ENCODE measurements around the gene PHACTR1. TPM values are rescaled to one million over a fixed set of nuclear protein-coding genes. Genes with fewer than 3 reads are reported as not detected.
A peak's percentile ranks its signal among the peaks of the same experiment; 100 is the strongest.
"Not testable (repeated sequence)": the region's sequence is repeated elsewhere in the genome, so short reads cannot be mapped to it uniquely, and the experiment has no call there.

The PHACTR1 gene
- total and polyA plus RNA-seq, 5 experiments from 2014 or later = 0.07 to 3.0 (median 0.70) TPM

- H3K27me3 Mint-ChIP-seq = peaks cover 0 to 5% (median 2%) of the 10 kb centered on the region in 5 donors
- no peak for ATAC-seq
- H3K9me3 Mint-ChIP-seq = peaks cover 0 to 20% (median 6%) of the 10 kb centered on the region in 9 donors
- DNase-seq = no peak
- H3K4me1 Mint-ChIP-seq = no peaks in the 10 kb centered on the region
- no peak overlapping the region for H3K4me3 Mint-ChIP-seq
- POLR2A ChIA-PET = no interaction called here
- H3K27ac Mint-ChIP-seq = no peak overlapping the region
- peaks cover 0 to 8% (median 7%) of the 10 kb centered on the region in 3 donors for H3K36me3 Mint-ChIP-seq
These were observed 524.8 kb downstream of the PHACTR1 start for GRCh38 chr6:13241364-13241763.

DNA sequence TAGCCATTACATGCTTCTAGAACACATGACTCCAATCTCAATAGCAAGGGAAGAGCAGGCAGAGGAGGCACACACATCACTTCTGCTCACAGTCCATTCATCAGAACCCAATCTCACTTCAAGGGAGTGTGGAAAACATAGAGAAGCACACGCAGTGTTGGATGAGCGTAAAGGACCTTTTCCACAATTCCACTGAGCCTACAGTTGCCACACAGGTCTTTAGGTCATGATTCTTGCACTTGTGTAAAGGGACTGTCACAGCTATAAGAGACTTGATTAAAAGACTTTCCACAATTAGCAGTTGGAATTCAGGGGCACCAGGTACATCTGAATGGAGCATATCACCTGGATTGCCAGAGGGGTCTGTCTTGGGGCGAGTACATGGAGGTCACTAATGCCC is 525.6 kb downstream of the PHACTR1 start:
- POLR2A ChIA-PET = no interaction called here
- H3K27ac Mint-ChIP-seq = no peak overlapping the region
- H3K27me3 Mint-ChIP-seq = peaks cover 0 to 5% (median 2%) of the 10 kb centered on the region in 5 donors
- no peaks in the 10 kb centered on the region for H3K4me1 Mint-ChIP-seq
- H3K36me3 Mint-ChIP-seq = peaks cover 0 to 8% (median 7%) of the 10 kb centered on the region in 3 donors
- H3K9me3 Mint-ChIP-seq = peaks cover 0 to 20% (median 6%) of the 10 kb centered on the region in 9 donors
- H3K4me3 Mint-ChIP-seq = no peak overlapping the region
- no peak for DNase-seq
- no peak for ATAC-seq

DNA sequence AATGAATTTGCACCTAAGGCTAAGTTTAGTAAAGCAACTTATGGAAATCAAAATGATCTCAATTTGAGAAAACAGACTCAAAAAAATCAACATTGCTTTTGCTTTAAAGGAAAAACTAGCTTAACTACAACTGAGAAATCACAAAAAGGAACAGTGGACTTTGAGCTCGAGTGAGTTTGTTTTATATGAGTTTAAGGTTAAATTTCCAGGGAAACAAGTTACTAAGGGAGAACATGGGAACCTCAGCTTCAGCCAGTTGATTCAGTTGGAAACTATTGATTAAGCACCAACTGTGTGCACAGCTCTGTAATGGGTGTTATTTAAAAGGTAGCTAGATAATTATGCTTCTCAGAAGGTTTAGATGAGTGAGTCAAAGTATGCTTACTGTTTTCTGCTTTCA is 526.0 kb downstream of the PHACTR1 start:
- peaks cover 0 to 5% (median 2%) of the 10 kb centered on the region in 5 donors for H3K27me3 Mint-ChIP-seq
- no peaks in the 10 kb centered on the region for H3K4me1 Mint-ChIP-seq
- peaks cover 0 to 8% (median 7%) of the 10 kb centered on the region in 3 donors for H3K36me3 Mint-ChIP-seq
- no peak overlapping the region for H3K27ac Mint-ChIP-seq
- no peak overlapping the region for H3K4me3 Mint-ChIP-seq
- POLR2A ChIA-PET = no interaction called here
- DNase-seq (no peak), ATAC-seq (no peak)
- H3K9me3 Mint-ChIP-seq = peaks cover 0 to 20% (median 6%) of the 10 kb centered on the region in 9 donors

GRCh38 chr6:13243033-13243432 is 526.5 kb downstream of the PHACTR1 start:
- H3K4me1 Mint-ChIP-seq = peaks cover 0 to under 1% (median 0%) of the 10 kb centered on the region in 4 donors
- no peak overlapping the region for H3K27ac Mint-ChIP-seq
- DNase-seq (no peak), ATAC-seq (no peak)
- H3K27me3 Mint-ChIP-seq = peaks cover 0 to 6% (median 2%) of the 10 kb centered on the region in 5 donors
- POLR2A ChIA-PET = no interaction called here
- peaks cover 0 to 20% (median 6%) of the 10 kb centered on the region in 9 donors for H3K9me3 Mint-ChIP-seq
- no peak overlapping the region for H3K4me3 Mint-ChIP-seq
- H3K36me3 Mint-ChIP-seq = peaks cover 0 to 8% (median 8%) of the 10 kb centered on the region in 3 donors

DNA sequence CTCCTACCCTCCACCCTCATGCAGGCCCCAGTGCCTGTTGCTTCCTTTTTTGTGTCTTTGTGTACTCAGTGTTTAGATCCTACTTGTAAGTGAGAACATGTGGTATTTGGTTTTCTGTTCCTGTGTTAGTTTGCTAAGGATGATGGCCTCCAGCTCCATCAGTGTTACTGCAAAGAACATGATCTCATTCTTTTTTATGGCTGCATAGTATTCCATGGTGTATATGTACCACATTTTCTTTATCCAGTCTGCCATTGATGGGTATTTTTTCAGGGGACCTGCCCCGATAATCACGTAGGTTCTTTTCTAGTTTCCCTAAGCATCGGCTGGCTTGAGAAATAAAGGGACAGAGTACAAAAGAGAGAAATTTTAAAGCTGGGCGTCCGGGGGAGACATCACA is 527.2 kb downstream of the PHACTR1 start:
- H3K4me3 Mint-ChIP-seq, ATAC-seq, H3K27me3 Mint-ChIP-seq, H3K4me1 Mint-ChIP-seq, DNase-seq, H3K27ac Mint-ChIP-seq, POLR2A ChIA-PET: not testable (repeated sequence)
- peaks cover 0 to 12% (median 8%) of the 10 kb centered on the region in 3 donors for H3K36me3 Mint-ChIP-seq
- peaks cover 0 to 20% (median 6%) of the 10 kb centered on the region in 9 donors for H3K9me3 Mint-ChIP-seq

DNA sequence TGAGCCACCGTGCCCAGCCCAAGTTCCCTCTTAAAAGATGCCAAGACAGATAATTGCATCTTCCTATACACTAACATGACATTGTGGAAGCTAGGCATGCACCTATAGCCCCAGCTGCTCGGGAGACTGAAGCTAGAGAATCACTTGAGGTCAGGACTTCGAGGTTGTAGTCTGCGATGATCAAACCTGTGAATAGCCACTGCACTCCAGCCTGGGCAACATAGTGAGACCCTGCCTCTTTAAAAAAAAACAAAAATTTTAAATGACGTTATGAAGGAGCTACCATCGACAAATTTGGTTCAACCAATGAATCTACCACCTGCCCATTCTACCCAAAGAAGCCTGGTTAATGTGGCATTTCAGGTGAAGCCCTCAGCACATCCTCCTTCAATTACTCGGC is 531.1 kb downstream of the PHACTR1 start:
- Mint-ChIP-seq H3K9me3 (peaks cover 0 to 20% (median 6%) of the 10 kb centered on the region in 9 donors), H3K27me3 (peaks cover 0 to 14% (median 3%) of the 10 kb centered on the region in 5 donors), H3K36me3 (peaks cover 0 to 12% (median 8%) of the 10 kb centered on the region in 3 donors), H3K4me3 (no peak overlapping the region), H3K27ac (no peak overlapping the region), H3K4me1 (peaks cover 0 to 2% (median 0%) of the 10 kb centered on the region in 4 donors)
- ATAC-seq (no peak), DNase-seq (no peak)
- POLR2A ChIA-PET = no interaction called here

- peaks cover 0 to 12% (median 8%) of the 10 kb centered on the region in 3 donors for H3K36me3 Mint-ChIP-seq
- H3K4me3 Mint-ChIP-seq = no peak overlapping the region
- ATAC-seq (no peak), DNase-seq (no peak)
- peaks cover 0 to 14% (median 3%) of the 10 kb centered on the region in 5 donors for H3K27me3 Mint-ChIP-seq
- peaks cover 0 to 20% (median 6%) of the 10 kb centered on the region in 9 donors for H3K9me3 Mint-ChIP-seq
- POLR2A ChIA-PET = no interaction called here
- peaks cover 0 to 2% (median under 1%) of the 10 kb centered on the region in 4 donors for H3K4me1 Mint-ChIP-seq
- H3K27ac Mint-ChIP-seq = no peak overlapping the region
These were observed 531.5 kb downstream of the PHACTR1 start for GRCh38 chr6:13248053-13248452.

GRCh38 chr6:13248584-13248985 is 532.0 kb downstream of the PHACTR1 start:
- DNase-seq (no peak), ATAC-seq (no peak)
- H3K4me1 Mint-ChIP-seq = peaks cover 0 to 7% (median under 1%) of the 10 kb centered on the region in 4 donors
- POLR2A ChIA-PET = no interaction called here
- H3K27me3 Mint-ChIP-seq = peaks cover 0 to 14% (median 3%) of the 10 kb centered on the region in 5 donors
- H3K27ac Mint-ChIP-seq = no peak overlapping the region
- no peak overlapping the region for H3K4me3 Mint-ChIP-seq
- H3K36me3 Mint-ChIP-seq = peaks cover 0 to 12% (median 8%) of the 10 kb centered on the region in 3 donors
- peaks cover 0 to 19% (median 6%) of the 10 kb centered on the region in 9 donors for H3K9me3 Mint-ChIP-seq

DNA sequence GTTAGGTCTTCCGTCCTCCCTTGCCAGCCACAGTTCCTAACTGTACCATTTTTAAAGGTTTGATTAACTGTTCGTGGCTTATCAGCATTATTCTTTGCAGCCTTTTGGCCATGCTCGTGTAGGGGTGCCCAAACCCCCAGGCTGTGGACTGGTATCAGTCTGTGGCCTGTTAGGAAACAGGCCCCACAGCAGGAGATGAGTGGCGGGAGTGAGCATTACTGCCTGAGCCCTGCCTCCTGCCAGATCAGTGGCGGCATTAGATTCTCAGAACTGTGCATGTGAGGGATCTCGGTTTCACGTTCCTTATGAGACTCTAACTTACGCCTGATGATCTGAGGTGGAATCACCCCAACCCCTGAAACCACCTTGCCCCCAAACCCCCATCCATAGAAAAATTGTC is 532.4 kb downstream of the PHACTR1 start:
- H3K36me3 Mint-ChIP-seq = peaks cover 0 to 8% (median 4%) of the 10 kb centered on the region in 3 donors
- H3K4me3 Mint-ChIP-seq = no peak overlapping the region
- peaks cover 0 to 9% (median under 1%) of the 10 kb centered on the region in 4 donors for H3K4me1 Mint-ChIP-seq
- H3K27me3 Mint-ChIP-seq = peaks cover 0 to 10% (median 3%) of the 10 kb centered on the region in 5 donors
- DNase-seq (no peak), ATAC-seq (no peak)
- H3K9me3 Mint-ChIP-seq = peaks cover 0 to 15% (median 4%) of the 10 kb centered on the region in 9 donors
- no peak overlapping the region for H3K27ac Mint-ChIP-seq
- POLR2A ChIA-PET = no interaction called here

GRCh38 chr6:13249817-13250216 is 533.2 kb downstream of the PHACTR1 start:
- H3K27me3 Mint-ChIP-seq = peaks cover 0 to 9% (median 3%) of the 10 kb centered on the region in 5 donors

DNA sequence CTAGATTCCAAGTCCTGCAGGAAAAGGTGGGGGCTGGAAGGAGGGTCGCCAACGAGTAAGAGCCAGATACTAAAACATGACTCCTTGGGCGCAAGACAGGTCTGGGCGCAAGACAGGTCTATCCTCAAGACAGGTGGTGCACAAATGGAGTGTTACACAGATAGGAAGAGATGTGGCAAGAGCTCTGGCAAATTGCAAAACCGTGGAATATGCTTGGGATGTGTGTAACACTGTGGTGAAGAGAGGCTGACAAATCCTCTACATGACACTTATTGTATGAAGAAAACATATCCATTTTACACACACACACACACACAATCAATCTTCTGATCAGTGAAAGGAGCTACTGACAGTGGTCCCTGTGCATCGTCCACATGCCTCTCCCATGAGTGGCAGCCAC is 534.1 kb downstream of the PHACTR1 start:
- ATAC-seq = no peak
- no peak for DNase-seq
- Mint-ChIP-seq H3K27ac (no peak overlapping the region), H3K9me3 (peaks cover 0 to 3% (median 0%) of the 10 kb centered on the region in 9 donors), H3K27me3 (peaks cover 0 to 9% (median 3%) of the 10 kb centered on the region in 5 donors), H3K4me1 (peaks cover 0 to 9% (median under 1%) of the 10 kb centered on the region in 4 donors), H3K4me3 (no peak overlapping the region), H3K36me3 (peaks cover 0 to 5% (median 0%) of the 10 kb centered on the region in 3 donors)
- POLR2A ChIA-PET = no interaction called here

More at GRCh38 chr6:13249817-13250216, 533.2 kb downstream of the PHACTR1 start:
- DNase-seq (no peak), ATAC-seq (no peak)
- POLR2A ChIA-PET = no interaction called here
- peaks cover 0 to 9% (median under 1%) of the 10 kb centered on the region in 4 donors for H3K4me1 Mint-ChIP-seq
- H3K9me3 Mint-ChIP-seq = peaks cover 0 to 8% (median 0%) of the 10 kb centered on the region in 9 donors
- no peak overlapping the region for H3K27ac Mint-ChIP-seq
- H3K36me3 Mint-ChIP-seq = peaks cover 0 to 5% (median 0%) of the 10 kb centered on the region in 3 donors
- H3K4me3 Mint-ChIP-seq = no peak overlapping the region

DNA sequence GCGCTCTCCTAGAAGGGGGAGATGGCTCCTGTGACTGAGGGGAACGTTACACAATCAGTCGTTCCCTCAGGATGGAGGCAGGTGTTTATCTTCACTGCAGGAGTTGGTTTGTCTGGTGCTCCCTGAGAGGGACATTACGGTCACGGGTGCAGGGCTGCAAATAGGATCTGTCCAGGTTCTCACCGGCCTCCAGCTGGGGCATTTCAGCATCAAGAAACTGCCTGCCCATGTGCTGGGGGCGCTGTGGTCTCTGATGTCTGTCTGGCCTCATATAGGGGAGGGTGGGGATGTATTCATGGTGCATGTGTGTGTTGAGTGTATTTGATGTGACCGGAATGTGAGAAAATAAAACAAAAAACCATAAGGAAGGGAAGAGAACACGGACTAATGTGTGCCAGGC is 534.7 kb downstream of the PHACTR1 start:
- H3K4me3 Mint-ChIP-seq = no peak overlapping the region

DNA sequence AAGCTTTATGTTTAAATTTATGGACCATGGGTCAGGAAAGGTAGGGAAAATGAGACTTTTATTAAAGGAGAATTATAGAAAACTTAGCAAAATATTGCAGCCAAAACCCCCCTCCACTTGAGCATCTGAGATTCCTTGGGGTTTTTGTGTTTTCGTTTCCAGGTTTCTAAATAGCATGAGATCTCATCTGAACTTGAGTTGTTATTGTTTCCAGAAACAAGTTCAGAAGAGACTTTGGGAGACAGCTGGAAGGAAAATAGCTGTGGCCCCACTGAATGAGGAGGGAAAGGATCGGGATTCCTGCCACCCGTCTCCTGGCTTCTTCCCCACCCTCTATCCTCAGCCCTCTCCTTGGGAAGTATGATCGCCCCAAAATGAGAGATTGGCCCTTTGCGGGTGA is 536.2 kb downstream of the PHACTR1 start:
- DNase-seq (no peak), ATAC-seq (no peak)
- Mint-ChIP-seq H3K4me3 (no peak overlapping the region), H3K27me3 (peaks cover 0 to 9% (median 3%) of the 10 kb centered on the region in 5 donors), H3K36me3 (peaks cover 0 to 10% (median 0%) of the 10 kb centered on the region in 3 donors), H3K4me1 (peaks cover 0 to 24% (median under 1%) of the 10 kb centered on the region in 4 donors), H3K27ac (no peak overlapping the region), H3K9me3 (peaks cover 0 to 16% (median 5%) of the 10 kb centered on the region in 9 donors)
- POLR2A ChIA-PET = no interaction called here

More for the DNA sequence above, 534.7 kb downstream of the PHACTR1 start:
- Mint-ChIP-seq H3K36me3 (peaks cover 0 to 5% (median 0%) of the 10 kb centered on the region in 3 donors), H3K4me1 (peaks cover 0 to 10% (median under 1%) of the 10 kb centered on the region in 4 donors), H3K27ac (peak overlapping the region in 1 of 10 donors; percentile 9), H3K27me3 (peaks cover 0 to 9% (median 3%) of the 10 kb centered on the region in 5 donors), H3K9me3 (peaks cover 0 to 3% (median under 1%) of the 10 kb centered on the region in 9 donors)
- ATAC-seq = no peak
- POLR2A ChIA-PET = no interaction called here
- DNase-seq = no peak

Measured in naive thymus-derived CD8-positive, alpha-beta T cell (primary cell).